Measurements from ENCODE around the gene CATSPERE.

GRCh38 chr1:244502630-244503029 is 41.6 kb downstream of the CATSPERE start:
- TF ChIP-seq POLR2A (IDR thresholded peaks at IDR 0.05): no peak
- TF ChIP-seq CTCF (IDR thresholded peaks at IDR 0.05 in 4 of 5, conservative IDR thresholded peaks at IDR 0.05 in 1 of 5): no peak
